Stimulated activated CD4-positive, alpha-beta T cell treated with anti-CD3 and anti-CD28 coated beads, Interleukin-4, amount 100 ng/mL, for 1 hour (primary cell): Measurements from ENCODE around the gene CCNB2.
"Not testable (repeated sequence)": the region's sequence is repeated elsewhere in the genome, so short reads cannot be mapped to it uniquely, and the experiment has no call there.

ENCODE experiments used
- DNase-seq: peaks from one replicate; pipeline ENCODE4 v3.0.0-alpha.2; 2020

Gene CCNB2

GRCh38 chr15:59137566-59137965 is 32.6 kb downstream of the CCNB2 start:
- DNase-seq: no peak

GRCh38 chr15:59138243-59138642 is 33.3 kb downstream of the CCNB2 start:
- DNase-seq: peak; percentile 57

GRCh38 chr15:59140422-59141226 is 35.7 kb downstream of the CCNB2 start:
- DNase-seq: no peak

- no peak for DNase-seq
These were observed 38.3 kb downstream of the CCNB2 start for GRCh38 chr15:59143281-59143680.

GRCh38 chr15:59144594-59144993 is 39.6 kb downstream of the CCNB2 start:
- not testable (repeated sequence) for DNase-seq

GRCh38 chr15:59147666-59148065 is 42.7 kb downstream of the CCNB2 start:
- no peak for DNase-seq

GRCh38 chr15:59148153-59148833 is 43.3 kb downstream of the CCNB2 start:
- no peak for DNase-seq

- DNase-seq: no peak
These were observed 45.2 kb downstream of the CCNB2 start for GRCh38 chr15:59150185-59150584.

GRCh38 chr15:59152694-59153450 is 47.9 kb downstream of the CCNB2 start:
- DNase-seq: no peak

GRCh38 chr15:59153466-59153865 is 48.5 kb downstream of the CCNB2 start:
- DNase-seq: no peak

- DNase-seq: no peak
These were observed 49.3 kb downstream of the CCNB2 start for GRCh38 chr15:59154243-59154642.

GRCh38 chr15:59155431-59155830 is 50.5 kb downstream of the CCNB2 start:
- DNase-seq: no peak

- DNase-seq: no peak
These were observed 52.5 kb downstream of the CCNB2 start for GRCh38 chr15:59157396-59157795.

GRCh38 chr15:59157840-59158700 is 53.1 kb downstream of the CCNB2 start:
- DNase-seq: no peak

- no peak for DNase-seq
These were observed 53.7 kb downstream of the CCNB2 start for GRCh38 chr15:59158701-59159034.

- no peak for DNase-seq
These were observed 54.3 kb downstream of the CCNB2 start for GRCh38 chr15:59159210-59159609.

- peak; percentile 14 for DNase-seq
These were observed 56.1 kb downstream of the CCNB2 start for GRCh38 chr15:59160880-59161593.

GRCh38 chr15:59162080-59162479 is 57.1 kb downstream of the CCNB2 start:
- not testable (repeated sequence) for DNase-seq

- no peak for DNase-seq
These were observed 60.8 kb downstream of the CCNB2 start for GRCh38 chr15:59165726-59166125.

GRCh38 chr15:59166166-59166565 is 61.2 kb downstream of the CCNB2 start:
- no peak for DNase-seq

GRCh38 chr15:59166601-59167265 is 61.8 kb downstream of the CCNB2 start:
- no peak for DNase-seq

GRCh38 chr15:59168536-59168935 is 63.6 kb downstream of the CCNB2 start:
- DNase-seq: no peak
